Measurements from ENCODE around the gene MFAP4.
A peak's percentile ranks its signal among the peaks of the same experiment; 100 is the strongest.

MFAP4 gene, protein sequence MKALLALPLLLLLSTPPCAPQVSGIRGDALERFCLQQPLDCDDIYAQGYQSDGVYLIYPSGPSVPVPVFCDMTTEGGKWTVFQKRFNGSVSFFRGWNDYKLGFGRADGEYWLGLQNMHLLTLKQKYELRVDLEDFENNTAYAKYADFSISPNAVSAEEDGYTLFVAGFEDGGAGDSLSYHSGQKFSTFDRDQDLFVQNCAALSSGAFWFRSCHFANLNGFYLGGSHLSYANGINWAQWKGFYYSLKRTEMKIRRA

DNA sequence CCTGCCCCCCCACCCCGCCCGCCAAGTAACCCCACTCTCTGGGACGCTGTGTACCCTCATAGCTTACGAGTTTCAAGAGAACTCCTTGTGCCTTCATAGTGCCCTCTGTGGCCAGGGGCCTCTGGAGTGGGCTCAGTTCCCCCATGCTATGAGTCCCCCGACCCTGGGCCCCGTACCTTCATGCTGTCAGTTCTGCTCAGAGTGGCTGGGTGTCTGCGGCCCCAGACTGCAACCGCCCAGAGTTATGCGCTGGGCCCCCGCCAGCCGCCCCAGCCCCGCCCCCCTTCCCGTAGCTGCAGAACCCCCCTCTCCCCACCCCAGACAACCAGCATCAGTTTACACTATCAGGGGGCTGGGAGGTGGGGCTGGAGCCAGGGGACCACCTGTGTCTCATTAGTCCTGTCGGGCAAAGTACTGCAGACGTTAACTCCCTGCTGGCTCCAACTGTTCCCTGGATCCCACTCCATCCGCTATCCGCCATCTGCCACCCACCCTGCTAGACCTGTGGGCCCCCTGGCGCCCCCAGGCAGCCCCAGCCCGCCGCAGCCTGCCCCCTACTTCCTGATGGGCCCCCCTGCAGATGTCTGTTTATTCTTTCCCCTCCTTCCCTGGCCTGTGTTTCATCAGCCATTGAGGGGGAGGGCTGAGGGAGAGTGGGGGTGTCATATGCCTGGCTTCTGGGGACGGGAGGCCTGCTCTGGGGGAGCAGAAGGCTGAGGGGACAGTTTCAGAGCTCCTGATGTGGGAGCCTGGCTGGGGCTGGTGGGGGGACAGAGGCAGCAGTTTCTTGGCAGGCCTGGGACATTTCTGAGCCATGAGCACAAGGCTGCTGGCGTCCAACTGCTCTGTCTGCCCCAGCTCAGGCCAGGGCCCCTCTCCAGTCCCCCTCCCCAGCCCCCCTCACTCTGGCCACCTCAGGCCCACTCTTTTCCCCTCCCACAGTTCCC, at the start of gene MFAP4:
Gene MFAP4 (minus strand): TSS at position 217 of the 947 bp plus-strand sequence. CDS start 35 bp downstream, at position 182.
- ATAC-seq, result no peak

DNA sequence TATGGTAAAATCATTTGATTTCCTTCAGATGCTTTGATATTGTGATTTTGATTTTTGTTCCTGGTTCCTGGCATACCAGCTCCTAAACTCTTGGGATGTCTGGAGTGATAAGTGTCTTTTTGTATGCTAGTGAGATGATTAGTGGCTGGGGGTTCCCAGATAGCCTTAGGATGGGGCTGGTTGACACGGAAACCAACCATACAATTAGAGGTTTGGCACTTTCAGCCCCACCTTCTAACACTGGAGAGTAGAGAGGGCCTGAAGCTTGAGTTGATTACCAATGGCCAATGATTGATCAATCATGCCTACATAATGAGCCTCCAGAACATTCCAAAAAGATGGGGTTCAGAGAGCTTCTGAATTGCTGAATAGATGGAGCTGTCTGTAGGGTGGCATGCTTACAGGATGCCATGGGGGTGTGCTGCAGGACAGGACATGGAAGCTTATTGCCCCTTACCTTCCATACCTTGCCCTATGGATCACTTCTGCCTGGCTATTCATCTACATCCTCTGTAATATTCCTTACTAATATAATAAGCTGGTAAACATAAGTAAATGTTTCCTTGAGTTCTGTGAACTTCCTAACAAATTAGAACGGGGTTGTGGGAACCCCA, 46.8 kb upstream of the MFAP4 start:
- no peak for ATAC-seq

DNA sequence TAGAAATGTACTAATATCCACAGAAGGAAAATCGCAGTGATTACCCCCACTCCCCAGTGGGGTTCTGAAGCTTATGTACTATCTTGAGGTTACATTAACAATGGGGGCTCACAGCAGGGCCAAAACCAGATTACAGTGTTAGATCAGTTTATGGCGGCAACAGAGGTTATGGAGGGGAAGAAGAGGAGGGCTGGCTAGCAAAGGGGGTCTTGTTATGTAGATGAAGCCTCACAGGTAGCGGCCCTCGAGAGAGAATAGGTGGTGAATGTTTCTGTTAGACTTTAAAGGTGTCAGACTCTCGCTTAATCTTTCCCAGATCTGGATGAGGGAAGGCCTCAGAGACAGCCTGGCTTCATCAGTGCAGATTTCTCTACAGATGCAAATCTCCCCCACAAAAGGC, 46.3 kb upstream of the MFAP4 start:
- no peak for ATAC-seq

GRCh38 chr17:19431691-19432090, 44.7 kb upstream of the MFAP4 start:
- ATAC-seq, result no peak

DNA sequence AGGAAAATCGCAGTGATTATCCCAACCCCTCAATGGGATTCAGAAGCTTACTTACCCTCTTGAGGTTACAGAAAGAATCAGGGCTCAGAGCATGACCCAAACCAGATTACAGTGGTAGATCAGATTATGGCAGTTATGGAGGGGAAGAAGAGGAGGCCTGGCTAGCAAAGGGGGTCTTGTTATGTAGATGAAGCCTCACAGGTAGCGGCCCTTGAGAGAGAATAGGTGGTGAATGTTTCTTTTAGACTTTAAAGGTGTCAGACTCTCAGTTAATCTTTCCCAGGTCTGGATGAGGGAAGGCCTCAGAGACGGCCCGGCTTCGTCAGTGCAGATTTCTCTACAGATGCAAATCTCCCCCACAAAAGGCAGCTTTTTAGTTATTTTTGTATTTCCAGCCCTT, 39.6 kb upstream of the MFAP4 start:
- ATAC-seq, result no peak

GRCh38 chr17:19424934-19425868, 38.2 kb upstream of the MFAP4 start:
- no peak for ATAC-seq

DNA sequence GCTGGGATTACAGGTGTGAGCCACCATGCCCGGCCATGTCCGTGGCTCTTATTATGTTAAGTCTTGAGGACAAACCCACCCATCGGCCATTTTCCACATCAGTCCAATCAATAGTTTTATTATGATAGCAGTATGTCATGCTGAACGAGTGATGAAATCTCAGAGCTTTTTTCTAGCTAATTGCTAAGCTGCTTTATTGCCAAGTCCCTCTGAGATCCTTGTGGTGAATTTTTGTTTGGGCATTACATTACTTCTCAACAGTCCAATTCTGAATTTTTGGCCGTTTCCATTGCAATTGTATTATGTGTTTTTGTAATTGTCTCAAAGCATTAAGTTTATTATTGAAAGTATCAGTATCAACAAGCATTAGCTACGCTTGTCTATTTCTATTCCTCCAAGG, 34.9 kb upstream of the MFAP4 start:
- no peak for ATAC-seq

DNA sequence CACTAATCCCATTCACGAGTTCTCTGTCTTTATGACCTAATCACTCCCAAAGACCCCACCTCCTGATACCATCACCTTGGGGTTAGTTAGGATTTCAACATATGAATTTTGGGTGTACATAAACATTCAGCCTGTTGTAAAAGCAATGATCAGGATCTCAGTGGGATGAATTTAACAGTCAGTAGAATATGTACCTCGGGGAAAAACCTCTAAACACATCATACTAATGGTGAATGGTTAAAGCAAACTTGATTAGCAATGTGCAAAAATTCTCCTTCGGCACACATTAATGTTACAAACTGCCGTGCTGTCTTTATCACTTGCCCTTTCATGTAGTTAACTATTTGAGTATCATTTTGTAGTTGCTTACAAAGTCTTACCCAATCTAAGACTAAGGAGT, 34.2 kb upstream of the MFAP4 start:
- ATAC-seq, result no peak

GRCh38 chr17:19418251-19418992, 31.4 kb upstream of the MFAP4 start:
- ATAC-seq, result peak in 1 of 2 donors; percentile 41

DNA sequence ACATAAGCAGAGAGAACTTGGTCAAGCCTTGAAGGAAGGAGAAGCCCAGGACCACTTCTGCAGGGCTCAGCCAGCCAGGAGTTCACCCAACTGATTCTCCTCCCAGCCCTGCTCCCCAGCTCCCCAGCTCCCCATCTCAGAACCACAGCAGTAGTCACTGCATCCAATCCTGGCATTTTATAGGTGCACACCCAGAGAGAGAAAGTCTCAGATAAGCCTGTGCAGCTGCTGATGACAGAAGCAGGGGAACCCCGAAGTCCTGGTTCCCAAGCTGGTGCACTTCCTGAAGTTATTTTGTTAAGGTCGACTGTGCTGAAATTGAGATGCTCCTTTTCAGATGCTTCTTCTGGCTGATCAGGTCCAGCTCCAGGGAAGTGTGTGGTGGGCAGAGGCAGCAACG, 30.6 kb upstream of the MFAP4 start:
- no peak for ATAC-seq

DNA sequence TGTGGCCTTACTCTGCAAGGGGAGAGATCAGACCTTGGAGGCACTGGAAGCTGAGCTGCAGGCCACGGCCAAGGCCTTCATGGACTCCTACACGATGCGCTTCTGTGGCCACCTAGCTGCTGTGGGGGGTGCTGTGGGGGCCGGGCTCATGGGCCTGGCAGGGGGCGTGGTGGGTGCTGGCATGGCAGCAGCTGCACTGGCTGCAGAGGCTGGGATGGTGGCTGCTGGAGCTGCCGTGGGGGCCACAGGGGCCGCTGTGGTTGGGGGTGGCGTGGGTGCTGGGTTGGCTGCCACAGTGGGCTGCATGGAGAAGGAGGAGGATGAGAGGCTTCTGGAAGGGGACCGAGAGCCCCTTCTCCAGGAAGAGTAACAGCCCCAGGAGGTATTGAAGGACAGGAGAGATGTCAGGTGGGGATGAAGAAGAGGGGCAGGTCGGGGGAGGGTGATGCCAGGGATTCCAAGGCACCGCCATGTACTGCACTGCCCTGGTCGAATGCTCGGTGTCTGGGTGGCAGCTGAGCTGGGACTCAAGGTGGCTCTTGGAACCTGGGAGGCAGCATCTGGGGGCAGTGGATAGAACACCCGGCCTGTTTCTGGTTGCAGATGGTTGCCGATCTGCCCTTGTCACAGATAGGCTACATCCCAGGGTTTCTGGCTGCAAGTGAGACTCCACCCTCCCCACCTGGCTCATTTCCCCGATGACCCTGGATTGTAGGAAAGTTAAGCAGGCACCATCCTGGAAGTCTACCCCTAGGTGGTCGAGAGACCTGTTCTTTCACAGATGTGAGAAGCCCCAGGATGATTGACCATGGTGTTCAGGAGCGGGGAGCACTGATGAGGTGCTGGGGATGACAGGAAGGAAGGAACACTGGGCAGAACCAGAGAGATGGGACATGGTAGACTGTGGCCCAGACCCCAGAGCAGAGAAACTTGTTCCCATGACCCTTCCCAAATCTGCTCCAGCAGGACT, 29.1 kb upstream of the MFAP4 start:
- no peak for ATAC-seq

DNA sequence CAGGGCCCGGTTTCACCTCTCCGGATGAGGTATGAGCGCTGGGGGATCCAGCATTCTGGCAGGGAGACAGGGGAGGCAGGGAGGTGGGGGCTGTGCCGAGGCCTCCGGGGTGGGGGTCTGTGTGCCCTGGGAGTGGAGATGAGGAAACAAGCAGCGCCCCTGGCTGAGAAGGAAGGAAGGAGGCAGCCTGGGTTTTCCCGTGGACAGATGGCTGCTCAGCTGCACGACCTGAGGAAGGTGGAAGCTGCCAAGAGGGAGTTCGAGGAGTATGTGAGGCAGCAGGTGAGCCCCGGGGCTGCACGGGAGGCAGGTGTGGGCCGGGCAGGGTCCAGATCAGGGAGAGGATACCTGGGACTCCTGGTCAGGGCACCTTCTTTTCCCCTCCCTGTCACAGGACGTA, 28.3 kb upstream of the MFAP4 start:
- ATAC-seq, result no peak

DNA sequence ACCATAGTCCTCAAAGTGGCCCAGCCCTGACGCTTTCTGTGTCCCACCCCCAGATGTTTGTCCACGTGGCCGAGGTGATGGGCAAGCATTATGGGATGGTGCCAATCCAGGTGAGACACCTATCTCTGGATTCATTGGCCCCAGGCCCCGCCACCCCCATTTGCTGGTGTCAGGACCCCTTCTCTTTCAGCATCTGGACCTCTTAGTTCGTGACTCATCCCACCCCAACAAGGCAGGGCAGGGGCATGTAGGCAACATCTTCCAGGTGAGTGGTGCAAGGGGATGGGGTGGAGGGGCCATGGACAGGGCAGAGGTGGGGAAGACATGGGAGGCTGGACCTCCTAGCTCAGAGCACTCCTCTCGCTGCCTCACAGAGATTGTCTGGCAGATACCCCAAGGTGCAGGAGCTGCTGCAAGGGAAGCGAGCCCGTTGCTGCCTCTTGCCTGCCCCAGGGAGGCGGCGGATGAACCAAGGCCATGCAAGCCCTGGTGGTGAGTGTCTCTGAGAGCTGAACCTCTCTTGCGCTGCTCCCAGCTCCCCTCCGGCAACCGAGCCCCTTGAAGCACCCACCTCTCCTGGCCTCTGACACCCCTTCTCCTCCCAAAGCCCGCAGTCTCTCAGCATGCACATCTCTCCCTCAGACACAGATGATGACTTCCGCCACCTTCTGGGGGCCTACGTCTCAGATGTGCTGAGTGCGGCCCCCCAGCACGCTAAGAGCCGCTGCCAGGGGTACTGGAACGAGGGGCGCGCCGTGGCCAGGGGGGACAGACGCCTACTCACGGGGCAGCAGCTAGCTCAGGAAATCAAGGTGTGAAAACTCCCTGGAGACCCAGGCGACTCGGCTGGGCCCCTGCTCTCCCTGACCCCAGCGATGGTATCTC, 27.6 kb upstream of the MFAP4 start:
- no peak for ATAC-seq

GRCh38 chr17:19413761-19414160, 26.8 kb upstream of the MFAP4 start:
- no peak for ATAC-seq

GRCh38 chr17:19412984-19413383, 26.0 kb upstream of the MFAP4 start:
- ATAC-seq, result no peak

DNA sequence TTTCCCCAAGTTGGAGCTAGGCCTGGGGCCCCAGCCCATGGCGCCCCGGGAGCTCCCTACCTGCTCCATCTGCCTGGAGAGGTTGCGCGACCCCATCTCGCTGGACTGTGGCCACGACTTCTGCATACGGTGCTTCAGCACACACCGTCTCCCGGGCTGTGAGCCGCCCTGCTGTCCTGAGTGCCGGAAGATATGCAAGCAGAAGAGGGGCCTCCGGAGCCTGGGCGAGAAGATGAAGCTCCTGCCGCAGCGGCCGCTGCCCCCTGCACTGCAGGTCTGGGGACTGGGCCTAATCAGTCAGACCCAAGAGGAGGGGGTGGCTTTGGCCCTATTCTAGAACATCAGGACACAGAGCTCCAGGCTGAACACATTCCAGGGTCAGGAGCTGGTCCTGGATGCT, 25.5 kb upstream of the MFAP4 start:
- no peak for ATAC-seq

DNA sequence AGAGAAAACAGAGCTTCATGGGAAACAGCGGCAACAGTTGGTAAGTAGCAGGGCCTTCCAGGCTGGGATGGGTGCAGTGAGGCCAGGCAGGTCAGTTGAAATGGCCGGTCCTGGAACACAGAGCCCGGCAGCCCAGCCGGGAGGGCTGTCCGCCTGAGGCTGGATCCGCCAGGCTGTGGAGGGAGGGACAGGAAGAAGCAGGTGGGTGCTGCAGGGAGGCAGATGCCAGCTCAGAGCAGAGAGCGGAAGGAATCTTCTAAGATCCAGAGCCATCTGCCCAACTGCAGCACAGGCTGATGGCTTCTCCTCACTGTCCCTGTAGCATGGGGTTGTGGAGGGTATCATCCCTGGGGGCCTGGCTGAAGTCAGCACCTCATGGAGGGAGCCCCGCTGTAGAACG, 24.6 kb upstream of the MFAP4 start:
- ATAC-seq, result no peak

- ATAC-seq, result no peak
Measured at GRCh38 chr17:19410875-19411620, 24.1 kb upstream of the MFAP4 start, which contains the start of gene RNF112. RNF112 (plus strand) TSS chr17:19411232; CDS start chr17:19411409, 177 bp downstream.

GRCh38 chr17:19410091-19410490, 23.1 kb upstream of the MFAP4 start:
- no peak for ATAC-seq

All from activated CD4-positive, CD25-positive, alpha-beta regulatory T cell treated with anti-CD3 and anti-CD28 coated beads, Interleukin-2, amount 50 U/mL, for 24 hours (primary cell).